H1 (cell line): ENCODE results near the gene MCM5. TPM values are rescaled to one million over a fixed set of nuclear protein-coding genes. Genes with fewer than 3 reads are reported as not detected.

Experiments
- CTCF ChIA-PET: fragments of 300-600 bp; sonication (Branson Sonifier 250); formaldehyde crosslinking; loops from one replicate; lab custom pipeline; 2021; ENCODE audit not compliant: partially characterized antibody; lab: Charles Lee
- POLR2A ChIA-PET: fragments of 300-600 bp; sonication (Branson Sonifier 250); formaldehyde crosslinking; loops from one replicate; lab custom pipeline; 2021; ENCODE audit warnings: inconsistent platforms; ENCODE audit not compliant: partially characterized antibody; lab: Charles Lee
- DNase-seq, 2 experiments: peaks; one replicate each; pipeline versions ENCODE4 v3.0.0 to v3.0.0-alpha.2; 2010 to 2022; ENCODE audit warnings: low spot score in 2 of 2, low read depth in 1 of 2, mixed read lengths in 1 of 2
- FAIRE-seq: peaks from 2 replicates; lab custom pipeline; 2011; peaks lifted over from hg19 to GRCh38; lab: Jason Lieb, UNC
- H2AFZ ChIP-seq: 2 replicates; pipeline ENCODE4 v1.8.1; 2012; ENCODE audit warnings: low read length, inconsistent platforms
- H2AK5ac ChIP-seq: 2 replicates; pipeline ENCODE4 v1.6.1; 2013; ENCODE audit warnings: low read depth, low read length
- H2BK120ac ChIP-seq: replicated peaks from 2 replicates; pipeline ENCODE3; 2013; ENCODE audit warnings: low read depth, low read length, inconsistent platforms
- H2BK12ac ChIP-seq: 2 replicates; pipeline ENCODE4 v1.6.1; 2013; ENCODE audit warnings: low read depth, low read length
- H2BK15ac ChIP-seq: 2 replicates; pipeline ENCODE4 v1.6.1; 2013; ENCODE audit warnings: low read length
- H2BK20ac ChIP-seq: 2 replicates; pipeline ENCODE4 v1.6.1; 2013; ENCODE audit warnings: low read length
- H2BK5ac ChIP-seq: 2 replicates; pipeline ENCODE4 v1.6.1; 2013; ENCODE audit warnings: low read depth, low read length
- H3K14ac ChIP-seq: 2 replicates; pipeline ENCODE4 v1.6.1; 2013; ENCODE audit warnings: inconsistent platforms; ENCODE audit not compliant: insufficient read length
- H3K18ac ChIP-seq: 2 replicates; pipeline ENCODE4 v1.6.1; 2013; ENCODE audit warnings: low read length; ENCODE audit errors: extremely low read depth
- H3K23ac ChIP-seq: 2 replicates; pipeline ENCODE4 v1.6.1; 2013; ENCODE audit warnings: inconsistent platforms; ENCODE audit not compliant: insufficient read length
- H3K23me2 ChIP-seq: 2 replicates; pipeline ENCODE4 v1.6.1; 2013; ENCODE audit warnings: low read depth, low read length
- H3K27ac ChIP-seq: 2 replicates; pipeline ENCODE4 v1.6.1; 2011; ENCODE audit warnings: low read depth, low read length, inconsistent platforms
- H3K27me3 ChIP-seq, 4 experiments: replicated peaks in 1 of 4; 1 replicate in 1 of 4; 2 replicates in 3 of 4; pipeline versions ENCODE4 v1.6.1 to v1.8.1; 2011 to 2013; ENCODE audit warnings: low read length in 3 of 4, mild to moderate bottlenecking in 3 of 4, inconsistent platforms in 2 of 4, mixed read lengths in 2 of 4, moderate library complexity in 1 of 4; ENCODE audit not compliant: control insufficient read depth in 3 of 4, insufficient read depth in 3 of 4; ENCODE audit errors: extremely low read depth in 1 of 4
- H3K36me3 ChIP-seq, 4 experiments: 2 replicates each; pipeline versions ENCODE4 v1.6.1 to v1.8.1; 2011 to 2013; ENCODE audit warnings: mild to moderate bottlenecking in 4 of 4, low read length in 3 of 4, moderate library complexity in 2 of 4, control low read depth in 1 of 4, inconsistent platforms in 1 of 4; ENCODE audit not compliant: insufficient read depth in 4 of 4, control insufficient read depth in 2 of 4
- H3K4ac ChIP-seq: replicated peaks from 2 replicates; pipeline ENCODE3; 2013; ENCODE audit warnings: low read length, low read depth, mixed read lengths, inconsistent platforms; ENCODE audit not compliant: insufficient read length
- H3K4me1 ChIP-seq, 4 experiments: replicated peaks in 1 of 4; 1 replicate in 1 of 4; 2 replicates in 3 of 4; pipeline versions ENCODE4 v1.6.1 to v1.8.1; 2011 to 2013; ENCODE audit warnings: low read length in 3 of 4, inconsistent platforms in 2 of 4, mixed read lengths in 1 of 4; ENCODE audit not compliant: insufficient read depth in 4 of 4, control insufficient read depth in 3 of 4
- H3K4me2 ChIP-seq, 2 experiments: 2 replicates each; pipeline versions ENCODE4 v1.6.1 to v1.8.1; 2011 to 2013; ENCODE audit warnings: low read depth in 2 of 2, low read length in 2 of 2, control low read depth in 1 of 2, inconsistent platforms in 1 of 2, mild to moderate bottlenecking in 1 of 2; ENCODE audit not compliant: insufficient read depth in 1 of 2
- H3K4me3 ChIP-seq, 4 experiments: fragments of 200-600, 300-600 bp in 1 of 4; sonication (generic), shearing (Covaris generic), sonication (Bioruptor Twin) in 1 of 4; 2 replicates each; pipeline versions ENCODE4 v1.5.1 to v1.8.1; 2011 to 2016; ENCODE audit warnings: low read length in 4 of 4, low read depth in 3 of 4, control low read depth in 2 of 4, inconsistent platforms in 2 of 4, mild to moderate bottlenecking in 2 of 4, mixed read lengths in 1 of 4, moderate library complexity in 1 of 4; ENCODE audit not compliant: insufficient read depth in 2 of 4; ENCODE audit errors: extremely low read depth in 1 of 4
- H3K56ac ChIP-seq: replicated peaks from 2 replicates; pipeline ENCODE3; 2013; ENCODE audit warnings: low read depth, mild to moderate bottlenecking, mixed read lengths, low read length, inconsistent platforms; ENCODE audit not compliant: insufficient read length
- H3K79me1 ChIP-seq: 2 replicates; pipeline ENCODE4 v1.6.1; 2013; ENCODE audit warnings: low read depth, low read length, control low read depth
- H3K79me2 ChIP-seq, 2 experiments: 2 replicates each; pipeline versions ENCODE4 v1.6.1 to v1.8.1; 2012 to 2013; ENCODE audit warnings: low read length in 2 of 2, mild to moderate bottlenecking in 2 of 2, inconsistent platforms in 1 of 2; ENCODE audit not compliant: insufficient read depth in 2 of 2, control insufficient read depth in 1 of 2
- H3K9ac ChIP-seq, 4 experiments: replicated peaks in 1 of 4; 1 replicate in 1 of 4; 2 replicates in 3 of 4; pipeline versions ENCODE4 v1.6.1 to v1.8.1; 2011 to 2013; ENCODE audit warnings: low read depth in 3 of 4, low read length in 3 of 4, control low read depth in 2 of 4, mild to moderate bottlenecking in 2 of 4, moderate library complexity in 2 of 4, inconsistent platforms in 1 of 4; ENCODE audit errors: extremely low read depth in 1 of 4
- H3K9me3 ChIP-seq, 2 experiments: 2 replicates each; pipeline versions ENCODE4 v1.6.1 to v1.8.1; 2012 to 2013; ENCODE audit warnings: mild to moderate bottlenecking in 2 of 2, moderate library complexity in 2 of 2, control low read depth in 1 of 2, inconsistent platforms in 1 of 2, low read depth in 1 of 2, low read length in 1 of 2, mixed read lengths in 1 of 2; ENCODE audit not compliant: insufficient read depth in 2 of 2
- H4K20me1 ChIP-seq, 2 experiments: replicated peaks in 1 of 2; 2 replicates each; pipeline versions ENCODE3 to v1.8.1; 2011 to 2013; ENCODE audit warnings: inconsistent platforms in 2 of 2, low read length in 2 of 2, mild to moderate bottlenecking in 1 of 2; ENCODE audit not compliant: insufficient read depth in 2 of 2, control insufficient read depth in 1 of 2
- H4K5ac ChIP-seq: 2 replicates; pipeline ENCODE4 v1.6.1; 2013; ENCODE audit warnings: low read length, low read depth, mixed read lengths, inconsistent platforms; ENCODE audit not compliant: insufficient read length
- H4K8ac ChIP-seq: 2 replicates; pipeline ENCODE4 v1.8.0; 2013; ENCODE audit warnings: mild to moderate bottlenecking, moderate library complexity, low read length, inconsistent platforms; ENCODE audit not compliant: insufficient read depth; ENCODE audit errors: extremely low read depth
- H4K91ac ChIP-seq: replicated peaks from 2 replicates; pipeline ENCODE3; 2013; ENCODE audit warnings: low read length, mixed read lengths, inconsistent platforms; ENCODE audit not compliant: insufficient read length
- CEBPB ChIP-seq: IDR thresholded peaks from 2 replicates; pipeline ENCODE4 v1.6.1; 2012; ENCODE audit warnings: low read depth, low read length
- TEAD4 ChIP-seq: IDR thresholded peaks from 2 replicates; pipeline ENCODE4 v1.6.1; 2012; ENCODE audit warnings: low read depth, low read length, inconsistent platforms, mixed read lengths
- WGBS, 2 experiments: shearing (Covaris generic) in 1 of 2; methylation state at CpG; one replicate each; pipeline versions ENCODE4 v1.1.6 to v1.1.7; 2013 to 2015; ENCODE audit warnings: low lambda C conversion rate in 2 of 2, mixed read lengths in 2 of 2, inconsistent platforms in 1 of 2, low coverage in 1 of 2, missing lambda C conversion rate in 1 of 2; ENCODE audit not compliant: insufficient replicate concordance in 2 of 2, insufficient coverage in 1 of 2, insufficient read length in 1 of 2; ENCODE audit errors: extremely low coverage in 1 of 2, missing lambda C conversion rate in 1 of 2; 5-methylcytosine and 5-hydroxymethylcytosine counted together
- polyA plus RNA-seq, 7 experiments: library from polyadenylated mRNA; depleted of rRNA in 3 of 7; stranded (reverse) in 5 of 7; unstranded in 2 of 7; fragments of >200 nt in 5 of 7; fragments of 200-250 nt in 2 of 7; gene quantifications; 1 replicate in 5 of 7; 2 replicates in 1 of 7; 4 replicates in 1 of 7; pipeline versions ENCODE4 v1.2.1 to v1.2.3, GENCODE V29; 2011 to 2013; ENCODE audit warnings: missing spikeins in 2 of 7, mixed read lengths in 2 of 7
- total RNA-seq: library from RNA; stranded (reverse); fragmentation: NEBNext Ultra II Directional; extraction: Animal tissue kit (Norgen Biotek cat#: 25700); gene quantifications from 2 replicates; pipeline ENCODE4 v1.2.1, GENCODE V29; 2021

The MCM5 gene
- total and polyA plus RNA-seq, 2 of the 8 experiments (the other 6 are each of a cell fraction or from before 2014, with no cell fraction given), result 210 to 305 TPM

- no peak overlapping the region for H4K91ac ChIP-seq
- no peaks in the 10 kb centered on the region for H3K79me2 ChIP-seq
- H2BK15ac ChIP-seq, result no peak overlapping the region
- no peak overlapping the region for H3K9ac ChIP-seq
- H3K4ac ChIP-seq, result no peak overlapping the region
- WGBS, 2 experiments, result 88% methylated on average over 5 of the region's 9 CpGs; no CpG with 5 or more reads in 1 of the 2 experiments
- DNase-seq (no peak), FAIRE-seq (no peak)
- POLR2A ChIA-PET, result interaction anchor here (0.8 to 1.7 kb wide), 7 partner anchors 8 to 74 kb away, joined by 3 to 6 read pairs (median 3); no protein-coding TSS in a partner anchor
- TF ChIP-seq TEAD4, result no peak
- 0 out of 2 replicates have a peak, but pooled peaks have one; percentile 4 for TF ChIP-seq CEBPB
- H3K23me2 ChIP-seq, result peaks cover 13% of the 10 kb centered on the region; the same call in 1 of the 2 replicates
- H2BK20ac ChIP-seq, result no peak overlapping the region
- no peak overlapping the region for H3K23ac ChIP-seq
- H4K20me1 ChIP-seq, result peaks cover 1 to 2% of the 10 kb centered on the region in 2 experiments
- no peak overlapping the region for H3K14ac ChIP-seq
- CTCF ChIA-PET, result interaction anchor here (1.9 kb wide), 1 partner anchor 10 kb away, joined by 4 read pairs; no protein-coding TSS in a partner anchor
- no peak overlapping the region for H4K8ac ChIP-seq
- H3K56ac ChIP-seq, result no peak overlapping the region
- H4K5ac ChIP-seq, result no peak overlapping the region
- no peak overlapping the region for H3K4me2 ChIP-seq
- H2BK5ac ChIP-seq, result no peak overlapping the region
- H3K9me3 ChIP-seq, result no peaks in the 10 kb centered on the region
- no peak overlapping the region for H2BK12ac ChIP-seq
- no peak overlapping the region for H2AK5ac ChIP-seq
- H3K18ac ChIP-seq, result no peak overlapping the region
- 0 out of 8 replicates have a peak, but pooled peaks cover 0 to 3% (median 0%) of the 10 kb centered on the region in 4 experiments for H3K36me3 ChIP-seq
- no peak overlapping the region for H3K27ac ChIP-seq
- no peaks in the 10 kb centered on the region for H3K27me3 ChIP-seq
- H2BK120ac ChIP-seq, result no peak overlapping the region
- peaks cover 0 to 9% (median under 1%) of the 10 kb centered on the region in 4 experiments; a peak in 4 of 7 replicates for H3K4me1 ChIP-seq
- no peaks in the 10 kb centered on the region for H3K79me1 ChIP-seq
- H2AFZ ChIP-seq, result no peak overlapping the region
- H3K4me3 ChIP-seq, result no peak overlapping the region
Observed at GRCh38 chr22:35441489-35442100, 41.7 kb downstream of the MCM5 start.
